ENCODE results near the gene PPIL3.
"Not testable (repeated sequence)": the region's sequence is repeated elsewhere in the genome, so short reads cannot be mapped to it uniquely, and the experiment has no call there.

The PPIL3 gene

DNA sequence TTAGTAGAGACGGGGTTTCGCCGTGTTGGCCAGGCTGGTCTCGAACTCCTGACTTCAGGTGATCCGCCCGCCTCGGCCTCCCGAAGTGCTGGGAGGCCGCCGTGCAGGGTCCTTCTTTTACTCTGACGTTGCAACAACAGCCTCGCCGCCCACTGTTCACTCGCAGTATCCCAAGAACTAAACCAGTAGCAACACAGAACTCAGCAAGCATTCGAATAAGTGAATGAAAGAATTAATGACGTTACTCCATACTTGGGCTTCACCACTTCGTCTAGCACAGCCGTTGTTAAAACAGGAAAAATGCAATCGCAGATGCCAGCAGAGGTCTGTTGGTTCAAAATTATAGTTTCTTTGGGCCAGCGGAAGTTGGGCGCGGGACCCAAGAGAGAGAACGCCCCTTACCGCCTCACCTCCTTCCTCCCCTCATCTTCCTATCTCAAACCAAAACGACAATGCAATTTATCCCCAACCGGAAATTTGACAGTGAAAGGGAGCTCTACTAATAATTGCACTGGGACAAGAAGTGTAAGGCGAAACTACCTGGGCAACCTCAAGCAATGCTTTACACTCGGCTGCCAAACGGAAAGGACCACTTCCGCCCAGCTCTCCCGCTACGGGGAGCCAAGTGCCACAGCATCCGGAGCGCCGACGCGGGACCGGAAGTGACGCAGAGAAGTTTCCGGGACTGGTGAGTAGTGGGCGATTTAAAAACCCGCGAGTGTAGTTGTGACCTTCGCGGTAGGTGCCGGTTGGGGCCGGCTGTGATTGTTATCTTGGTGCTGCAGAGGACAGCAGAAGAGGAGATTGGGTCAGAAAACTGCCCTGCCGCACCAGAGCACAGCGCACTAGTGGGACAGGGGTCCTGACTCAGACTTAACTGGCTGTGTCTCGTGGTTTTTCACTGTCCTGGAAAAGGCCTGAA lies at the start of gene PPIL3, which contains the start of gene NIF3L1:
PPIL3 (minus strand) TSS at position 374 of the 922 bp plus-strand sequence. CDS start 1,462 bp downstream, outside the sequence.
NIF3L1 (plus strand) TSS at position 668 of the 922 bp plus-strand sequence. CDS start 2,573 bp downstream, outside the sequence.
- in situ Hi-C loops (cut with MboI; ENCODE audit: low sequenced_read_pairs): no loop called here

DNA sequence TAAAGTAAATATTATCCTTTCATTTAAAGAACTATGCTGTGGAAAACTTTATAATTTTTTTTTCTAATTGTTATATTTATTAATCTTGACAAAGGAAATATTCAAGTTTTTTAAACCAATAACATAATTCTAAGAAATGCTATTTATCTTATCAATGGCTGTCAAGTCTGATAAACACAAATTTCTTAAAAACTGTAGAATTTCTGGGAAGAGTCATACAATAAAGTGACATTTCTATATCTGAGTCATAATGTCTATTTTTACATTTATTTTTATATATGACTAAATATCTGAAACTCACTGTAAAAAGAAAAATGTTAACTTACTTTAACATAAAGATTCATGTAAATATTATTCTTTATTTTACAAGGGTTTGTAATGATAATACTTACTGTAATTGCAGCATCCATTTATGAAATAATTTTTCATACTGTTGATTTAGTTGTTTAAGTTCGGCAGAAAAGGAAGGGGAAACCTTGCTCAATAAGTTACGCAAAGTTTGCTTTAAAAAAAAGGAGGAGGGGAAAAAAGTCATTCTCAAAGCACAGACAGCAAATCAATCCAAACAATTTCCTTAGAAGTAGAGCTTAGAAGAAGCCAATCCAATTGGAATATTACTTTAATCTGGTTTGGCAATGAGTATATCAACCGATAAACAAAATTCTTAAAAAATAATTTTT lies 42.2 kb upstream of the PPIL3 start:
- in situ Hi-C loops (cut with MboI; ENCODE audit: low sequenced_read_pairs): no loop called here

DNA sequence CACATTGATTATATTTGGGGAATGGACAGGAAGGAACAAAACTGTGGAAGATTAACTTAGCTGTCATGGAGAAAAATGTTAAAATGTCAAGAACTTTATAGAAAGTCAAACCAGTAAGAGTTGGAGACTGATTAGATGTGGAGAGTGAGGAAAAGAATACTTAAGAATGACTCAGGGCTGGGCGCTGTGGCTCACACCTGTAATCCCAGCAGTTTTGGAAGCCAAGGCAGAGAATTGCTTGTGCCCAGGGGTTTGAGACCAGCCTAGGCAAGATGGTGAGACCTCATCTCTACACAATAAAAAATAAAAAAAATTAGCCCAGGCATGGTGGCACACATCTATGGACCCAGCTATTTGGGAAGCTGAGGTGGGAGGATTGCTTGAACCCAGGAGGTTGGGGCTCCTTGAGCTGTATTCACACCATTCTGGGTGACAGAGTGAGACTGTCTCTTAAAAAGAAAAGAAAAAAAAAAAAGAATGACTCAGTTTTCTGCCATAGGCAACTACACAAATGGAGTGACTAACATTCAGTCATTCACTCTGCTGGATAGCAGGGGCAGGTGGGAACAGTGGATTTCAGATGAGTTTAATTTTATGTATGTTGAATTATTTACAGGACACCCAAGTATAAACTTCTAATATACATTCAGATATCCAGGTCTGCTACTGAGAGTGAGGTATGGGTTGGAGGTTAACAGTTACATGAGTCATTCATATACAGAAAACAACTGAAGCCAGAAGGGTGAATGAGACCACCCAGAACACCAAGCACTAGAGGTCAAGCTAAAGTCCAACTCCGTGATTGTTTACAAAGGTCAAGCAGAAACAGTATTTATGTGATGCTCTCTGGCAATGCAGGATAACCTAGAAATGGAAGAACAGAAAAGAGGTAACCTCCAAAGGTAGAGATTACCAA lies 40.7 kb upstream of the PPIL3 start:
- in situ Hi-C loops (cut with MboI; ENCODE audit: low sequenced_read_pairs): no loop called here

DNA sequence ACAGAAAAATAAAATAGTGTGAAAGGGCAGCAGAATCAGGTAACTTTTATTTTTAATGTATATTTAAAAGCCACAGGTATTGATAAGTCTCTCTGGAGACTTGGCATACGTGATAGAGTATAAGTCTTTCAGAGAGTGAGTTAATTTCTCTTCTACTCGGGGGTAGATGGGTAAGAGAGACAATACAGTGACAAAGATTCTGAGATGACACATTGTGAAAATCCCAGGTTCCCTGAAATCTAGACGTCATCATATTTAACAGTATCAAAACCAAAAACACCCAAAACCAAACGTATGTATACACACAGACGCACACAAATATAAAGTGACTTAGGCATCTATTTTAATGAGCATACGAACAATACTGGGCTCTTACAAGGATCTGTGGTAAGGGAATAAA lies 33.6 kb upstream of the PPIL3 start:
- in situ Hi-C loops (cut with MboI; ENCODE audit: low sequenced_read_pairs): no loop called here

DNA sequence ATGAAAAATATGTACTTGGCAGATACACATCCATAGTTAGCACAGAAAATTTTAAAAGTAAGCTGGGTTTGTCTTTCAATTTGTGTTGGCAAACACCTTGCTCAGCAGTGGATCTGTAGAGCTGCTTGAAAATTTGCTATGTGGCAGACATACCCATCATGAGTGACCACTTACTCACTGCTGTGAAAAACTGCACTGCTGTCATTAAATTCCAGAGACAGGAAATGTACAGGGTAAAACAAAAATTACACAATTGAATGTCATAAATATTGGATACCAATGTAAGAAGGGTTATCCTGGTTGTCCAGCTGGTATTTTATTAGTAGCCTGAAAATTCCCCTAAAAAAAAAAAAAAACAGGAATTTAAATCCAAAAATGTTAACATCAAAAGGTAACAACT lies 24.8 kb upstream of the PPIL3 start:
- in situ Hi-C loops (cut with MboI; ENCODE audit: low sequenced_read_pairs): no loop called here

- in situ Hi-C loops (cut with MboI; ENCODE audit: low sequenced_read_pairs): loop anchor here (10.0 kb wide), 1 partner anchor 255 kb away; no protein-coding TSS in a partner anchor
These were observed 21.1 kb upstream of the PPIL3 start for GRCh38 chr2:200909958-200910357.

DNA sequence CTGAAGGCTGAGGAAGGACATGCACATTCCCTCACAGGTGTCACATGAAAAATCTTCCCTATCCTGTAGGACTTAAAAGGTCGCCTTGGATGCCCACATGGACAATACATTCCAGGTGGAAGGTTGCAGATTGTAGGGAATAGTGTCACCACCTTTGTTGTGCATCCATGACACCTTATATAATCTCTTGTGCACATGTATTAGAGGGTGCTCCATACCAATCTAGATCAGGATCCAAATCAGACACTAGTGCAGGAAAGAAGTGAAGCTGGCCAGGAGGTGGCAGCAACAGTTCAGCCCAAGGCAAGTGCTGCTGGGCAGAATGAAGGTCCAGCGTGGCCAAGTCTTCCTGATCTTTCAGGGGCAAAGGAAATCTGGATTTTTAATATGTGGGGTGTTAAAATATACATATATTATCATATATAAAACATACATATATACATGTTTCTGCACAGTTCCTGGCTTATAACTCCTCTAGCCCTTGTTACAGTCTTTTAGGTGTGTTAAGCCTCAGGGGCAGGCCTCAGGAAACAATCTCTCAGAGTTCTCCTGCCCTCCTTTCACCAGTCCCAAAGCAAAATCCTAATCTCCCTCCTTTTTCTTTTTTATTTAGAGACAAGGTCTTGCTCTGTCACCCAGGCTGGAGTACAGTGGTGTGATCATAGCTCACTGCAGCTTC lies 16.9 kb upstream of the PPIL3 start:
- in situ Hi-C loops (cut with MboI; ENCODE audit: low sequenced_read_pairs): loop anchor here (10.0 kb wide), 1 partner anchor 259 kb away; no protein-coding TSS in a partner anchor

DNA sequence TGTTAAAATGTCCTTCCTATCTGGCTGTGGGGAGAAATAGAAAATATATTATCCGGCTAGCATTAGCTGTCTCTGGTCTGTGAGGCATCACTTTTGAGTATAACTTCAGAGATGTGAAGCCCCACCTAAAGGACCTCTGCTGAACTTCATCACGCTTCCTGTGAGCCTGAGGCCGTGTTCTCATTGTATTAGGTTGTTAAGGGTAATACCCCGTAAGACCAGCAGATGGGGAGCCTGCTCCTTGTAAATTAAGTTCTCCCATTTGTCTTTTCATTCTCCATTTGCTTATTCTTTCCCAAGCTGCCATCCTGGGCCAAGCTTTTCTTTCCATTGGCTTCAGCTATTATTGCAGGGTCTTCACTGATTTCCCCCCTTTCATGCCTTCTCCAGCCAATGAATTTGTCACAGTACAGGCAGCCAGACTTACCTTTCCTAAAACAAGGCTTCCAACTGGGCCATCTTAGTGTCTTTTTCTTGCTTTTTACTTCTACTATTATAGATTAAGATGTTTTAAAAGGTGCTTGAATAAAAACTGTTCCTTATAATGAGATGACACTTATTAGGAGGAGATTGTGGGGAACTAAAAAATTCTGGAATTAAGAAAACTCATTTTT lies 12.7 kb upstream of the PPIL3 start:
- in situ Hi-C loops (cut with MboI; ENCODE audit: low sequenced_read_pairs): loop anchor here (10.0 kb wide), 1 partner anchor 263 kb away; no protein-coding TSS in a partner anchor

DNA sequence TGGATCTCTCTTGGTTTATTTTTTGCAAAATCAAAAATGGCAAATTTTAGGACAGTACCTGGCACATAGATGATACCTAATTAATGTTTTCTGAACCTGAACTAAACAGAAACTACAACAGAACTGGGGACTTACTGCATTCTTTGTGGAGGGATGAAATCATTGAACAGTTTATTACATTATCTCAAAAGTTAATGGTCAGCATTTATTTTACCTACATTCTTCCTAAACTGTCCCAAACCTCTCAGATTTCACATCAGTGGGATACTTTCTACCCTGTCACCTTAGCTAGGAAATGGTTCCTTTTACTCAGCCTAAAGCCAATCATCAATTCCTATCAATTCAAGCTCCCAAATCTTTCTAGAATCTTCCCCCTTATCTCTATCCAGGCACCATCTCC lies 10.6 kb upstream of the PPIL3 start:
- in situ Hi-C loops (cut with MboI; ENCODE audit: low sequenced_read_pairs): no loop called here

DNA sequence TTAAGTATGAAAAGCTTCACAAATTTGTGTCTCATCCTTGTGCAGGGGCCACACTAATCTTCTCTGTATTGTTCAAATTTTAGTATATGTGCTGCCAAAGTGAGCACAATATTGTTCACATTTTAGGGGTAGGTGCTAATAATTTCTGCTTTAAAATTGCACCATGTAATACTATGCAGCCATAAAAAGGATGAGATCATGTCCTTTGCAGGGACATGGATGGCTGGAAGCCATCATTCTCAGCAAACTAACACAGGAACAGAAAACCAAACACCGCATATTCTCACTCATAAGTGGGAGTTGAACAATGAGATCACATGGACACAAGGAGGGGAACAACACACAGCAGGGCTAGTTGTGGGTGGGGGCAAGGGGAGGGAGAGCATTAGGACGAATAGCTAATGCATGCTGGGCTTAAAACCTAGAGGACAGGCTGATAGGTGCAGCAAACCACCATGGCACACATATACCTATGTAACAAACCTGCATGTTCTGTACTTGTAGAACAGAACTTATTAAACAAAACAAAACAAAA lies 7.1 kb downstream of the PPIL3 start:
- in situ Hi-C loops (cut with MboI; ENCODE audit: low sequenced_read_pairs): not testable (repeated sequence)

GRCh38 chr2:200878289-200878880 lies 10.5 kb downstream of the PPIL3 start:
- in situ Hi-C loops (cut with MboI; ENCODE audit: low sequenced_read_pairs): no loop called here

GRCh38 chr2:200877443-200877842 lies 11.4 kb downstream of the PPIL3 start:
- in situ Hi-C loops (cut with MboI; ENCODE audit: low sequenced_read_pairs): no loop called here

DNA sequence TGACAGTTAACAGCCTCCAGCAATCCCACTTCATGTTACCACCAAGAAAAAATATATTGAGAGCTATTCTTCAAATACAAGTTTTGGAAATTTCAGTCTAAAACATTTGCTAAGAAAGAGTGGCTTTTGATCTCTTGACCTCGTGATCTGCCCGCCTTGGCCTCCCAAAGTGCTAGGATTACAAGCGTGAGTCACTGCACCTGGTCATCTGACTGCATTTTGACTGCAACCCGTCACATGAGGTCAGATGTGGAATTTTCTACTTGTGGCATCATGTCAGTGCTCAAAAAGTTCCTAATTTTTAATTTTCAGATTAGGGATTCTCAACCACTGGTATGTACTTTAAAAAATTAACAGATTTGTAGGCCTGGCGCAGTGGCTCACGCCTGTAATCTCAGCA lies 15.3 kb downstream of the PPIL3 start:
- in situ Hi-C loops (cut with MboI; ENCODE audit: low sequenced_read_pairs): no loop called here

DNA sequence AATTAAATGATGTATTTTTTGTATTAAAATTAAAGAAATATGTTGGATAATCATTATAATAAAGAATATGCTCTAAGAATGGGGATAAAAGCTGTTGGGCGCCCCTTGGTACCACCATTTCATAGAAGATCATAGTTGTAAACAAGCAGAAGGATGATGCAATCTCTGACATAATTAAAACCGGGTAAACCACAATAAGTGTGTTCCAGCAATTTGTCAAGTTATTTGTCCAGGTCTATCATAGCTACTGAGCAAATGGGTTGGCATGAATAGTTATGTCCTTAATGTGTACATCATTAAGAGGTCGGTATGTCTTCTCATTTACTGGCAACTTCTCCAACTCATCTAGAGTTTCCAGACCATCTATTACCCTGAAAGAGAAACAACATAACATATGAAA lies 17.7 kb downstream of the PPIL3 start:
- in situ Hi-C loops (cut with MboI; ENCODE audit: low sequenced_read_pairs): no loop called here

DNA sequence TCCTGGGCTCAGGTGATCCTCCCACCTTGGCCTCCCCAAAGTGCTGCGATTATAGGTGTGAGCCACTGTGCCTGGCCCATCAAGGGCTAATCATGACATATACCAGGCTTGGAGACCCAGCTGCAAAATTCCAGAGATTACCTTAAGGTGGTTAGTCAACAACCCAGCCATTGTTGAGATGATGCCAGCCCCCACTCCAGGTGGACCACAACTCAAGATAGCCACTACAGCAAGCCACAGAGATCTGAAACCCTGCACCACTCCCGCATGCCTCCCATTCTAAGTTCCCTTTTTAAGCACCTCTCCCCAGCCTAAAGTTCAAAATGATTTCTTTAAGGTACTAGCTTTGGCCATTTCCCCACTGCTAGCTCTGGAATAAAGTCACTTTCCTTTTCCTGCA lies 19.9 kb downstream of the PPIL3 start:
- in situ Hi-C loops (cut with MboI; ENCODE audit: low sequenced_read_pairs): no loop called here

DNA sequence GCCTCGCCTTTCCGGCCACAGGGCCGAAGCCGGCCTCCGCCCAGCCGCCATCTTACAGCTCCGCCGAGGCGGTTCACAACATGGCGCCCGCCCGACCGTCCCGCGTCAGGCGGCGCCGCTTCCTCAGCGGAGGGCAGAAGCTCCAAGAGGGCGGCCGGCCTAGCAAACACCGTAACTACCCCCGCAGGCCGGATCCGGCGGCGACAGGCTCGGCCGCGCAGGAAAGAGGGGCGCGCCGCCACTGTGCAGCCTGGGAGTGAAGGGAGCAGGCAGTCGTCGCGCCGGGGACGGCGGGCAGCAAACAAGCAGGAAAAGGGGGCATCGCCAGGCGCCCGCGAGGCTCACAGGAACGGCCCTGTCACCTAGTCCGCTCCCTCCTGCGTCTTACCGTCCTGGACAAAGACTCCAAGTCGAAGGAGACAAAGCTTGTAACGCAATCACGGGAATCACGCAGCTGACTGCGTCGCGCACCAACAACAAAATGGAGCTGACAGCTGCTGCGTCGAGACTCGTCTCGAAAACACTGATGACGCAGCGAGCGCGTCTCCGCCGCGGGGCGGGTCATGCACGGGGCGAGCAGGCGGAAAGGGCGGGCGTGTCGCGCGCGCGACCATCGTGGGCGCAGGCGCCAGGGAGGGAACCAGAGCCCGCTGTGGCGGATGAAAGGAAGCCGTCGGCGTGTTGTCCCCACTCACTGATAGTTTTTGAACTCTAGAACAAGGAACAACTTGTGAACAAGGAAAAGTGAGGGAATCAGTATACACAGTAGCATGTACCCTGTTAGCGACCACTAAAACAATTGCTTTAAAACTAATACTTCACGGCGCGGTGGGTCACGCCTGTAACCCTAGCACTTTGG lies 24.5 kb downstream of the PPIL3 start, which contains the start of gene CLK1:
CLK1 (minus strand) TSS at position 483 of the 859 bp plus-strand sequence. CDS start 2,796 bp downstream, outside the sequence.
- in situ Hi-C loops (cut with MboI; ENCODE audit: low sequenced_read_pairs): no loop called here

DNA sequence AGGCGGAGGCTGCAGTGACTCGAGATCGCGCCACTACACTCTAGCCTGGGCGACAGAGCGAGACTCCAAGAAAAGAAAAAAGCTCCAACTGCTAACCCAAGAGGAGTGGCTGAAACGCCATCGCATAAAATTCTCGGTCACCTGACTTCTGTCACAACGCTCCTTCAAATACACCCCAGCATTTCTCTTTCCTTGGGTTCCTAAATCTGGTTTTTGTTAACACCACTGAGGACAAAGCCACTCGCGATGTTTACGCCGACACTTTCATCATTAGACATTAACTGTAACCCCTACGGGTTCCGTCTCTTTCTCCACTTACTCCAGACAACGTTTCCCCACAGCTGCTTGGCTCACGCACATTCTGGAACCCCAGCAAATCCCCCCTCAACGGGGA lies 25.1 kb downstream of the PPIL3 start:
- in situ Hi-C loops (cut with MboI; ENCODE audit: low sequenced_read_pairs): no loop called here

DNA sequence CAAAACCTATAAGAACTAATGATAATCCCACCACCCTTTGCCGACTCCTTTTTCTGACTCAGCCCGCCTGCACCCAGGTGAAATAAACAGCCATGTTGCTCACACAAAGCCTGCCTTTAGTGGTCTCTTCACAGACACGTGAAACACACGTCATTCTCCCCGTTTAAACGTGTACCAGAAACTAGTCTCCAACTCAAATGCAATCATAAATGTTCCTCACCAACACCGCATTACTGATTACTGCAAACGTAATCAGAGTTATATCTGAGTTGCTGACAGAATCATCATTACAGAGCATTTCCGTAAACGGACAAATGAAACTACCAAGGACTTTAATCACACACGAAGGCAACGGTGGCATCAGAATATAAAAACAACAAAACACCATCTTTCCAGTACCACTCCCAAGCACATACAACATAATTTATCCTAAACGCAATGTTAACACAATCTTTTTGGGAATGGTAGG lies 26.3 kb downstream of the PPIL3 start:
- in situ Hi-C loops (cut with MboI; ENCODE audit: low sequenced_read_pairs): no loop called here

Measured in HL-60/S4 treated with retinoic acid at 250 ng/mL for 4 days and 3 days (cell line).